GM21528 (cell line): ENCODE measurements around the gene MSI2.

Experiments
- ATAC-seq: cut with Tn5 transposase; IDR thresholded peaks from one replicate; pipeline ENCODE4 v1.9.1; 2021; ENCODE audit warnings: mild to moderate bottlenecking, moderate library complexity; ENCODE audit not compliant: unreplicated experiment, low FRiP score

The MSI2 gene

DNA sequence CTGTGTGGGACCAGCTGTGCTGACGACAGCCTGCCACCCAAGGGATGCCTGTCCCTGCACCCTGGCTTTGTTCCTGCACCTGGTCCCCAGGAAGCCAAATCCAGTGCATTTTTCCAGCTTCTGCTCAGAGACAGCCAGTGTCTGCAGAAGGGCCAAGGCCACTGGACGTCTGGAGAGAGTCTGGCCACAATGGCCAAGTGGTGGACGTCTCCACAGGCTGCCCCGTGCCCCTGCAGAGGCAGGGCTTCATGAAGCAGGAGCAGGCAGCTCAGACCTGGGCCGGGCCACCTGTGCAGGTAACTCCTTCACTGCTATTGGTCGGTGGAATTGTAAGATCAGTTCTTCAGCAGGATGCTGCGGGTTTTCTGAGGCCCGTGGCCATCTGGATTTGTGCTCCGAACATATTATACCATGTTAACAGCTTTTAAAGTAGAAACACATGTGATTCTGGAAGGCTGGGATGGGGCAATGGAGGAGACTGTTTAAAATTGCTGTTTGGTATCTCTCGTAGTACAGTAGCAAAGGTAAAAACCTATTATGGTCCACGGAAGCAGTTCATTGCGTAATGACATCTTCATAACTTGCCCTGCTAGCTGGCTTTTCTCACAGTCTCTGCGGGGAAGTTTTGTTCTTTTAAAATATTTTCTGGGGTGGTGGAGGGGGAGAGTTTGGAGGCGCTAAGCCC is 303.5 kb downstream of the MSI2 start:
- ATAC-seq: no peak

- ATAC-seq: no peak
These were observed 304.0 kb downstream of the MSI2 start for GRCh38 chr17:57560319-57560705.

DNA sequence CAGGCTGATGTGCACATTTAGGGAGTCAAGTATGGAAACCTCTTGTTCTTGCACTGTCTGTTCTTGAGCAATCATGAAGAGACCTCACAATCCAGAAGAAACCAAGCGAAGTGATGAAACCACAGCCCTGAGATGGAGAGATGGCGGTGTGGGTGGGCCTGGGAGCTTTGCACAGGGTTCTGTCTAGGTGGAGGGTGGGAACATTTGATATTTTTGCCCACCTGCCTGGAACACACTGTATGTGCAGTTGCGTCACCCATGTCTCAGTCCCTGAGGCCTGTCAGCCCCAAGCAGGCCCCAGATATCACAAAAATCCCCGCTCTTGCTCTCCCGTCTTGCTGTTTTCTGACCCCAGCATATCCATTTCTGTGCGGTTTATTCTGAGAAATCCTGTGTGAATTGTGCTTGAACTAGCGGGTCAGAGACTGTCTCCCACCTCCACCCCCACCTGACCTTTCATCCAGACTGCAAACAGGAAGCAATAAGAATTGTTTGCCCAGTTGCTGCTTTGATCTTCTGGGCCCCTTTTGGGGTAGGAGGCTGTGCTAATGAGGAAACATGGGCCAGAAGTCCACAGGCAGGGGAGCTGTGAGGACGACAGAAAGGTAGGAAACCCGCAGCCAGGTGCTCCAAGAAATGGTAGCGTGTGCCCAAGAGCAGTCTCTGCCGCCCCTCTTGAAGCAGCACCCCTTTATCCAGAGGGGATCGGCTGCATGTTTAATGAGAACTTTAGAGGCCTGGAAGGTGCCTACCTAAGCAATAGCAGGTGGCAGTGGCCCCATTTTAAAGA is 304.9 kb downstream of the MSI2 start:
- no peak for ATAC-seq

- no peak for ATAC-seq
These were observed 305.9 kb downstream of the MSI2 start for GRCh38 chr17:57562184-57562698.

- no peak for ATAC-seq
These were observed 307.6 kb downstream of the MSI2 start for GRCh38 chr17:57563958-57564357.

GRCh38 chr17:57565176-57565575 is 308.9 kb downstream of the MSI2 start:
- ATAC-seq: no peak

DNA sequence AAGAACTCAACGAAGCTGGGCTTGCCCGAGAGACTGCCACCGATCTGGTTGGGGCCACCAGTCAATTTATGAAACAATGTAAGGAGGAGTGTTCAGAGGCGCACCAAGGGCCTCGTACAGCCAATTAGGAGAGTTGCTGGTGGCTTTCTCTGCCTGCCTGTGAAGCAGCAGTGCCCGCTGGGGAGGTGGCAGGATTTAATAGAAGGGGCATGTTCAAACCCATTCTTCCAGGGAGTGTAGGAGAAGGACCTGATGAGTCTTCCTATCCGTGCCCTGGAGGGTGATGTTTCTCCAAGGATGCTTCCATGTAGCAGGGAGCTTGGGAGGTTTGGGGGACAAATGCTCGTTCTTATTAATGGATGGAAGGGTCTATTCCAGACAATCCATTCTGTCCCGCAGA is 310.4 kb downstream of the MSI2 start:
- no peak for ATAC-seq

DNA sequence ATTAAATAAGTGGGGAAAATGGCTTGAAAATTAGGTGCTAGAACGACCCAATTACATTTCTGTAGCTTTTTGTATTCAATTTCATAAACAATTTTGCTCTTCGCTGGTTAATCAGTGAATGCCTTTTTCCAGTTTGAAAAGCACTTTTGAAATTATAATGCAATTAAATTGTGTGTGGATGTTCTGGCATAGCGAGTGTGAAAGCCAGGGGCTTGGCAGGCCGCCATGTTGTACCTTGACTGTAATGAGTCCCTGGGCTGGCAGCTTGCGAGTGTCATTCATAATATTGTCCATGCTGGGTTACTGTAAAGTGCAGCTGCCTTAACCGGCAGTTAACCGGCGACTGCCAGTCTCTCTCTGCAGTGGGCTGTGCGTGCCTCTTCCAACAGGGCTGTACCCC is 310.9 kb downstream of the MSI2 start:
- no peak for ATAC-seq

GRCh38 chr17:57568340-57568739 is 312.0 kb downstream of the MSI2 start:
- ATAC-seq: no peak

- ATAC-seq: no peak
These were observed 312.7 kb downstream of the MSI2 start for GRCh38 chr17:57569021-57569420.

GRCh38 chr17:57569853-57570252 is 313.5 kb downstream of the MSI2 start:
- ATAC-seq: no peak

- no peak for ATAC-seq
These were observed 314.5 kb downstream of the MSI2 start for GRCh38 chr17:57570724-57571344.

DNA sequence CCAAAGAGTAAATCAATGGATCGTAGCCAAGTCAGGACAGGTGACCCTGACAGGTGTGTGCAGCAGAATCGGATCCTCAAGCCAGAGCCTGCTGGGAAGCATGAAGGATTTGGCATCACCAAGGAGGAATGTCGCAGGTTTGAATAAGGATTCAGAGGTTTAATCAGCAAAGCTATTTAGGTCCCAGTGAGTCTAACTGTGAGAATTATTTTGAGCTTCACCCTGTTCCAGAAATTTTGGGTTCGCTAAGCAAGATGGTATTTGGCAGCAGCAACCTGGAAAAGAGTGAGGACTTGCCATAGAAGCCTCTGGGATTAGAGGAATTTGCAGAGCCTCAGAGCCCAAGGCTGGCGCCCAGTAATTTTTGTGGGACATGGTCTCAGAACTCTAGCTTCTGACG is 315.7 kb downstream of the MSI2 start:
- ATAC-seq: no peak

GRCh38 chr17:57572600-57572999 is 316.3 kb downstream of the MSI2 start:
- ATAC-seq: no peak

- no peak for ATAC-seq
These were observed 317.8 kb downstream of the MSI2 start for GRCh38 chr17:57574040-57574513.

- ATAC-seq: no peak
These were observed 320.4 kb downstream of the MSI2 start for GRCh38 chr17:57576744-57577143.

DNA sequence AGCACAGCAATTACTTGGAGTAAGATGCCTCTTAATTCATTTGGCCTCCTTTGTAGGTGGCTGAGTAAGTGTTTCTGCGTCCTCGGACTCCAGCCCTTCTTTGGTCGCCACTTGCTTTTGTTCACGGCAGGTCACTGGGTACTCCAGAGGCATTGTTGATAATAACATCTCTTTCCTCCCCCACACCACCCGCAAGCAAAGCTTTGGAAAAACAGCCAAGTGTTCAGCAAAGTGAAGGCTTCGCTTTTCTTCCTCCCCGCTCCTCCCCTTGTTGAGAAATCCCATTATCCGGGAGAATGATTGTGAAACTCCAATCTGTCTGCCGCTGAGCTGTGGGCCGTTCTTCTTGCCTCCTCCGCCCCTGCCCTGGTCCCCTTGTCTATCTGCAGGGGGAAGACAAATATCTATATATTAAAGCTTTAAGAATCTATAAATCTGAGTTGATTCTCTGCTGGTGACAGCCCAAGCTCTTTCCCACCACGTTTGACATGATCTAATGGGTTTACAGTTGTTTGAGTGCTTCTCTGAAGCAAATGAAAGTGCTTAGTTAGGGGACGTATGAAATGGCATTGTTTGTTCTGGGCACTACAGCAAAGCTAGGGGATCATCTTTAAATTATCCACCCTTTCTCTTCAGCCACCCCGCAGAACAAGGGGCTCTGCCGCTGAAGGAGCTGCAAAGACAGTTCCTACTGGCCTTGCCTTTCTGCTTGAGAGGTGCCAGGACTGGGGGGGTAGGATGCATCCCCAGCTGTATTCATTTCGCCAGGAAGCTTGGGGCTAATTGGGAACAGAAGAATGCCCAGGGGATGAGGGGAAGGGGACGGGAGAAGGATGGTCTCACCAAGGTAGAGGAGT is 321.7 kb downstream of the MSI2 start:
- no peak for ATAC-seq

DNA sequence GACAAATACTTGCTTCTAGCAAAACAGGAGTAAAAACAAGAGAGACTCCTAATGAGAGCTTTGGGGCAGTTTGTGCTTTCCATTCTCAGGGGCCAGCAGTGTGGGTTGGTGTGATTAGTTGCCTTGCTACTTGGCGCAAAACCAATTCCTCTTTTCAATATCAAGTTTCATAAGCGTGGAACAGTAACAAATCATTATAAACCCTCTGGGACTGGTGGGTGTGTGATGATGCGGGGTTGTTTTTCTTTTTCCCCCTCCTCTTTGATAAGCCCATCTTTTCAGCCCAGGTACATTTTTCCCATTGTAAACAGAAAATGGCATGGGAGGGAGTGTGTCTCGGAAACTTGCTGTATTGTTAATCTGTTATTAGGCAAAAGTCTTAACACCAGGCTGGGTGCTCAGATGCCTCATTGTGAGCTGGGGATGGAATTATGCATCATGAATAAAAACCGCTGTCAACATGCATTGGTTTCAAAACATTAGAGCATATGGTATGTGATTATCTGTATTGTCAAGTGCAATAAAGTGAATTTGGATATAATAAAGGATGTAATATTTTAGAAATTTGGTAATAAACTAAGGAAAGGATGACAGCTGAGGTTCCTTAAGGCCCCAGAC is 322.4 kb downstream of the MSI2 start:
- no peak for ATAC-seq

DNA sequence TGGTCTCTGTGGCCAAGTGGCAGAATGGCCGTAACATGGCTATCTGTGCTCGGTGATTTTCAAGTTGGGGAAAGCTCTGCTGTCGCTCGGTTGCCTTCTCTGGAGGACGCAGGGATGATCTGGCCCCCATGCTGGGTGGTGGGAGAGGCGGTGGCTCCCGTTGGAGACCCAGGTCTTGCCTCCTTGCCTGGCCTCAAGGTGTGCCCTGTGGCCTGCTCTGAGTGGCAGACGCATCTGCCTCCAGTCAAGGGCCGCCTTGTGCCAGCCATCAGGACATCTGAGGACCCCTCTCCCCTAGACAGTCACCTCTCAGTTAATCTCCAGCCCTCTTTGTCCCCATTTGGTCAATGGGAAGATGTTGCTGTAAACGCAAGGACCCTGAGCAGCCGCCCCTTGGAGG is 322.9 kb downstream of the MSI2 start:
- ATAC-seq: no peak
